IMR-90 (cell line): ENCODE data around the gene NUP210. TPM values are rescaled to one million over a fixed set of nuclear protein-coding genes. Genes with fewer than 3 reads are reported as not detected.

Experiments used
- ATAC-seq: fragments of 200-7000 bp; cut with Tn5 transposase; 2 replicates; pipeline ENCODE4 v1.9.1; 2020; ENCODE audit warnings: low read depth, mild to moderate bottlenecking, moderate library complexity
- BruUV-seq: library from RNA; stranded (reverse); fragments of 400-500 nt; replicated peaks from 2 replicates; lab custom pipeline; 2021; lab: Mats Ljungman, UMichigan
- CTCF ChIA-PET: fragments of 300-600 bp; formaldehyde crosslinking; extraction: SDS; loops from one replicate; lab custom pipeline; 2021; ENCODE audit warnings: antibody characterized with exemption; lab: Yijun Ruan, JAX
- POLR2A ChIA-PET: fragments of 300-600 bp; sonication (Branson Sonifier 250); formaldehyde crosslinking; loops from one replicate; lab custom pipeline; 2022; ENCODE audit warnings: antibody characterized with exemption; ENCODE audit not compliant: unreplicated experiment; lab: Charles Lee
- DNase-seq: peaks from one replicate; pipeline ENCODE4 v3.0.0; 2013
- H2AFZ ChIP-seq: replicated peaks from 2 replicates; pipeline ENCODE3; 2013; ENCODE audit warnings: low read length, mild to moderate bottlenecking; ENCODE audit not compliant: poor library complexity
- H2AK5ac ChIP-seq: 2 replicates; pipeline ENCODE4 v1.6.1; 2013; ENCODE audit warnings: low read depth, low read length, inconsistent platforms
- H2AK9ac ChIP-seq: replicated peaks from 2 replicates; pipeline ENCODE3; 2013; ENCODE audit warnings: mild to moderate bottlenecking, low read depth, low read length, moderate library complexity; ENCODE audit not compliant: poor library complexity
- H2BK120ac ChIP-seq: 2 replicates; pipeline ENCODE4 v1.6.1; 2013; ENCODE audit warnings: low read depth, low read length, inconsistent platforms
- H2BK15ac ChIP-seq: 3 replicates; pipeline ENCODE4 v1.6.1; 2013; ENCODE audit warnings: low read depth, low read length, inconsistent platforms
- H2BK20ac ChIP-seq: 2 replicates; pipeline ENCODE4 v1.6.1; 2013; ENCODE audit warnings: low read depth, mild to moderate bottlenecking, inconsistent platforms, low read length, moderate library complexity
- H2BK5ac ChIP-seq: 2 replicates; pipeline ENCODE4 v1.6.1; 2013; ENCODE audit warnings: mild to moderate bottlenecking, low read depth, low read length, inconsistent platforms; ENCODE audit not compliant: poor library complexity, severe bottlenecking
- H3K14ac ChIP-seq: replicated peaks from 2 replicates; pipeline ENCODE4 v1.6.1; 2013; ENCODE audit warnings: low read depth, low read length, inconsistent platforms
- H3K18ac ChIP-seq: 2 replicates; pipeline ENCODE4 v1.6.1; 2013; ENCODE audit warnings: low read depth, low read length, control low read depth
- H3K23ac ChIP-seq: 2 replicates; pipeline ENCODE4 v1.6.1; 2013; ENCODE audit warnings: low read depth, low read length, inconsistent platforms
- H3K27ac ChIP-seq: 2 replicates; pipeline ENCODE4 v1.5.1; 2013; ENCODE audit warnings: mild to moderate bottlenecking, control low read depth, low read length; ENCODE audit not compliant: insufficient read depth
- H3K27me3 ChIP-seq: 2 replicates; pipeline ENCODE4 v1.6.1; 2013; ENCODE audit warnings: low read length; ENCODE audit not compliant: control insufficient read depth, insufficient read depth
- H3K36me3 ChIP-seq: 2 replicates; pipeline ENCODE4 v1.6.1; 2013; ENCODE audit warnings: low read length, mixed read lengths; ENCODE audit not compliant: control insufficient read depth, insufficient read depth
- H3K4ac ChIP-seq: 2 replicates; pipeline ENCODE4 v1.6.1; 2013; ENCODE audit warnings: low read depth, low read length, inconsistent platforms
- H3K4me1 ChIP-seq: 2 replicates; pipeline ENCODE4 v1.6.1; 2013; ENCODE audit warnings: low read length, mixed read lengths; ENCODE audit not compliant: control insufficient read depth, insufficient read depth
- H3K4me2 ChIP-seq: 2 replicates; pipeline ENCODE4 v1.6.1; 2013; ENCODE audit warnings: low read depth, mild to moderate bottlenecking, control low read depth, low read length, moderate library complexity
- H3K4me3 ChIP-seq: 2 replicates; pipeline ENCODE4 v1.5.1; 2013; ENCODE audit warnings: low read depth, mild to moderate bottlenecking, control low read depth, low read length, moderate library complexity; ENCODE audit not compliant: insufficient read depth
- H3K56ac ChIP-seq: 2 replicates; pipeline ENCODE4 v1.6.1; 2013; ENCODE audit warnings: low read length, inconsistent platforms; ENCODE audit not compliant: insufficient read depth; ENCODE audit errors: extremely low read depth
- H3K79me1 ChIP-seq, 2 experiments: 2 replicates each; pipeline ENCODE4 v1.6.1; 2013; ENCODE audit warnings: low read length in 2 of 2, inconsistent platforms in 1 of 2, low read depth in 1 of 2
- H3K9ac ChIP-seq: 2 replicates; pipeline ENCODE4 v1.6.1; 2013; ENCODE audit warnings: low read depth, low read length, control low read depth
- H3K9me1 ChIP-seq: 2 replicates; pipeline ENCODE4 v1.6.1; 2013; ENCODE audit warnings: low read length, inconsistent platforms; ENCODE audit not compliant: insufficient read depth
- H3K9me3 ChIP-seq: 2 replicates; pipeline ENCODE4 v1.6.1; 2013; ENCODE audit warnings: low read length; ENCODE audit not compliant: control insufficient read depth, insufficient read depth
- H4K20me1 ChIP-seq: 2 replicates; pipeline ENCODE4 v1.6.1; 2013; ENCODE audit warnings: low read length, inconsistent platforms; ENCODE audit not compliant: insufficient read depth
- H4K5ac ChIP-seq: 2 replicates; pipeline ENCODE4 v1.6.1; 2013; ENCODE audit warnings: mild to moderate bottlenecking, low read depth, low read length, control low read depth
- H4K8ac ChIP-seq, 2 experiments: 2 replicates each; pipeline ENCODE4 v1.6.1; 2013; ENCODE audit warnings: low read depth in 2 of 2, low read length in 2 of 2, control low read depth in 1 of 2, inconsistent platforms in 1 of 2
- H4K91ac ChIP-seq: 2 replicates; pipeline ENCODE4 v1.6.1; 2013; ENCODE audit warnings: low read depth, low read length, inconsistent platforms; ENCODE audit not compliant: insufficient read depth
- CEBPB ChIP-seq: IDR thresholded peaks from 2 replicates; pipeline ENCODE4 v1.6.1; 2012; ENCODE audit warnings: low read depth, low read length, improper control_type of control experiment
- CHD1 ChIP-seq: IDR thresholded peaks from 2 replicates; pipeline ENCODE4 v1.6.1; 2012; ENCODE audit warnings: low read depth, low read length, improper control_type of control experiment
- CTCF ChIP-seq: conservative IDR thresholded peaks from 2 replicates; pipeline ENCODE4 v1.5.1; 2012; ENCODE audit warnings: mild to moderate bottlenecking, low read depth, low read length, improper control_type of control experiment
- ELK1 ChIP-seq: fragments of 150-350 bp; IDR thresholded peaks from 2 replicates; pipeline ENCODE4 v1.6.1; 2016; ENCODE audit warnings: low read depth, mild to moderate bottlenecking, low read length, moderate library complexity, borderline replicate concordance
- FOS ChIP-seq: fragments of 150-350 bp; IDR thresholded peaks from 2 replicates; pipeline ENCODE4 v1.6.1; 2016; ENCODE audit warnings: low read depth, low read length
- MAFK ChIP-seq: IDR thresholded peaks from 2 replicates; pipeline ENCODE4 v1.6.1; 2012; ENCODE audit warnings: low read depth, low read length, improper control_type of control experiment
- MXI1 ChIP-seq: IDR thresholded peaks from 2 replicates; pipeline ENCODE4 v1.6.1; 2012; ENCODE audit warnings: low read depth, mild to moderate bottlenecking, low read length, moderate library complexity, borderline replicate concordance
- NFE2L2 ChIP-seq: fragments of 150-350 bp; IDR thresholded peaks from 2 replicates; pipeline ENCODE4 v1.6.1; 2016; ENCODE audit warnings: low read depth, mild to moderate bottlenecking, low read length
- POLR2A ChIP-seq: IDR thresholded peaks from 2 replicates; pipeline ENCODE4 v1.6.1; 2012; ENCODE audit warnings: mild to moderate bottlenecking, low read depth, low read length
- RAD21 ChIP-seq: IDR thresholded peaks from 2 replicates; pipeline ENCODE4 v1.6.1; 2012; ENCODE audit warnings: low read length, improper control_type of control experiment
- RCOR1 ChIP-seq: IDR thresholded peaks from 2 replicates; pipeline ENCODE4 v1.6.1; 2012; ENCODE audit warnings: mild to moderate bottlenecking, low read length, improper control_type of control experiment; ENCODE audit not compliant: insufficient replicate concordance
- RFX5 ChIP-seq: IDR thresholded peaks from 2 replicates; pipeline ENCODE4 v1.8.0; 2012; ENCODE audit warnings: low read depth, mild to moderate bottlenecking, low read length, moderate library complexity
- SMC3 ChIP-seq: fragments of 150-350 bp; IDR thresholded peaks from 2 replicates; pipeline ENCODE4 v1.6.1; 2016; ENCODE audit warnings: low read depth, mild to moderate bottlenecking, antibody characterized with exemption, low read length, moderate library complexity
- USF2 ChIP-seq: fragments of 150-350 bp; IDR thresholded peaks from 2 replicates; pipeline ENCODE4 v1.6.1; 2017; ENCODE audit warnings: mild to moderate bottlenecking, antibody characterized with exemption, low read length, low read depth
- WGBS, 2 experiments: methylation state at CpG; one replicate each; pipeline versions ENCODE4 v1.1.5 to v1.1.7; 2013; ENCODE audit warnings: missing lambda C conversion rate in 2 of 2; ENCODE audit not compliant: insufficient read length in 1 of 2; ENCODE audit errors: extremely low coverage in 2 of 2; 5-methylcytosine and 5-hydroxymethylcytosine counted together
- dilution Hi-C: fragments of 300-500 bp; cut with HindIII; formaldehyde crosslinking; loops from one replicate; pipeline ENCODE4 v1.14.3; 2018; ENCODE audit warnings: low sequenced_read_pairs; ENCODE audit not compliant: unreplicated experiment
- in situ Hi-C: fragments of 300-500 bp; cut with MboI; formaldehyde crosslinking; loops from 3 replicates; pipeline ENCODE4 v1.14.3; 2019; ENCODE audit warnings: low sequenced_read_pairs, inconsistent platforms, mixed read lengths
- intact Hi-C: fragments of 100-400 bp; cut with micrococcal nuclease; formaldehyde crosslinking; loops from 2 replicates; pipeline ENCODE4 v1.10.0; 2022
- polyA plus RNA-seq, 3 experiments: library from polyadenylated mRNA; depleted of rRNA; stranded (reverse); fragments of >200 nt; gene quantifications; 2 replicates each; pipeline ENCODE4 v1.2.3, GENCODE V29; 2012; ENCODE audit warnings: low replicate concordance in 1 of 3
- total RNA-seq: library from RNA; depleted of rRNA; stranded (reverse); fragments of >200 nt; gene quantifications from 2 replicates; pipeline ENCODE4 v1.2.3, GENCODE V29; 2012

The NUP210 gene
- total and polyA plus RNA-seq, 2 of the 4 experiments (the other 2 are of a cell fraction), result under 0.01 to 0.03 TPM

- in situ Hi-C loops (no loop called here), intact Hi-C loops (no loop called here), dilution Hi-C loops (no loop called here)
- Histone ChIP-seq H3K56ac (no peak overlapping the region), H3K27me3 (peaks cover 10% of the 10 kb centered on the region; the same call in 1 of the 2 replicates), H2BK5ac (no peak overlapping the region), H4K8ac (no peak overlapping the region), H3K4me2 (no peak overlapping the region), H3K4me1 (peaks cover 7% of the 10 kb centered on the region), H2BK120ac (no peak overlapping the region), H3K18ac (no peak overlapping the region), H2AK5ac (no peak overlapping the region), H3K4me3 (no peak overlapping the region), H4K5ac (no peak overlapping the region), H3K36me3 (no peaks in the 10 kb centered on the region), H2BK15ac (no peak overlapping the region), H4K20me1 (no peaks in the 10 kb centered on the region; the same call in 1 of the 2 replicates), H2AFZ (peak overlapping the region; percentile 63), H3K27ac (no peak overlapping the region), H3K23ac (no peak overlapping the region), H2BK20ac (no peak overlapping the region), H3K14ac (no peak overlapping the region), H4K91ac (no peak overlapping the region; the same call in 1 of the 2 replicates), H2AK9ac (no peak overlapping the region), H3K9ac (no peak overlapping the region), H3K4ac (no peak overlapping the region), H3K9me3 (no peaks in the 10 kb centered on the region), H3K9me1 (peaks cover 4% of the 10 kb centered on the region; the same call in 1 of the 2 replicates), H3K79me1 (no peaks in the 10 kb centered on the region)
- CTCF ChIA-PET, result interaction anchor here (0.9 to 1.3 kb wide), 2 partner anchors 10 to 25 kb away, joined by 3 read pairs; no protein-coding TSS in a partner anchor
- DNase-seq (no peak), ATAC-seq (no peak)
- BruUV-seq, result no TSS peak
- no peak for TF ChIP-seq CTCF
- TF ChIP-seq SMC3, result no peak
- TF ChIP-seq RAD21, result no peak
- no peak for TF ChIP-seq RCOR1
- TF ChIP-seq USF2, result no peak
- no peak for TF ChIP-seq CEBPB
- no peak for TF ChIP-seq ELK1
- no peak for TF ChIP-seq MXI1
- TF ChIP-seq MAFK, result no peak
- TF ChIP-seq RFX5, result no peak
- TF ChIP-seq POLR2A, result no peak
- no peak for TF ChIP-seq FOS
- no peak for TF ChIP-seq NFE2L2
- no peak for TF ChIP-seq CHD1
- POLR2A ChIA-PET, result no interaction called here
- WGBS, 2 experiments, result 100% methylated on average over 1 of the region's 5 CpGs; no CpG with 5 or more reads in 1 of the 2 experiments
Observed at GRCh38 chr3:13353506-13353905, 66.6 kb downstream of the NUP210 start.
